ENCODE results near the gene UBXN4. TPM values are rescaled to one million over a fixed set of nuclear protein-coding genes. Genes with fewer than 3 reads are reported as not detected.
A peak's percentile ranks its signal among the peaks of the same experiment; 100 is the strongest.

UBXN4 gene
- total RNA-seq, 8 experiments from 2014 or later = 35.9 to 114 (median 57.2) TPM

- Histone ChIP-seq H3K4me3 (no peak overlapping the region), H3K27ac (no peak overlapping the region), H3K4me1 (replicated peaks in 1 of 2) (no peaks in the 10 kb centered on the region)
- WGBS, 10 experiments = 82 to 100% (median 100%) methylated on average over 1 to 5 of the region's 5 CpGs; no CpG with 5 or more reads in 3 of the 10 experiments
- no peak for ATAC-seq (replicated peaks in 6 of 8)
- in situ Hi-C loops (cut with MboI; ENCODE audit: low pct_unique_long_range_greater_than_20kb in 2 of 9, low sequenced_read_pairs in 9 of 9, unreplicated experiment in 9 of 9) = no loop called here
These were observed 5.1 kb upstream of the UBXN4 start for GRCh38 chr2:135736546-135736945.

GRCh38 chr2:135740206-135740605 lies 1.4 kb upstream of the UBXN4 start:
- Histone ChIP-seq H3K4me3 (no peak overlapping the region), H3K4me1 (replicated peaks in 1 of 2) (peaks cover 0 to 12% of the 10 kb centered on the region in 2 donors), H3K27ac (no peak overlapping the region)
- in situ Hi-C loops (cut with MboI; ENCODE audit: low pct_unique_long_range_greater_than_20kb in 2 of 9, low sequenced_read_pairs in 9 of 9, unreplicated experiment in 9 of 9) = no loop called here
- 80 to 100% (median 94%) methylated on average over 1 to 3 of the region's 3 CpGs; no CpG with 5 or more reads in 1 of the 10 experiments for WGBS, 10 experiments
- ATAC-seq (replicated peaks in 6 of 8) = no peak

- in situ Hi-C loops (cut with MboI; ENCODE audit: low pct_unique_long_range_greater_than_20kb in 2 of 9, low sequenced_read_pairs in 9 of 9, unreplicated experiment in 9 of 9) = no loop called here
- no peak for ATAC-seq (replicated peaks in 6 of 8)
- 20 to 97% (median 82%) methylated on average over 1 to 11 of the region's 11 CpGs for WGBS, 10 experiments
- Histone ChIP-seq H3K4me3 (peak overlapping the region in 3 of 5 donors; percentile 52 to 100 (median 62)), H3K27ac (peak overlapping the region in 1 of 2 donors; percentile 22), H3K4me1 (replicated peaks in 1 of 2) (peaks cover 0 to 12% of the 10 kb centered on the region in 2 donors)
These were observed 636 bp upstream of the UBXN4 start for GRCh38 chr2:135741043-135741394.

- H3K4me1 ChIP-seq (replicated peaks in 1 of 2) = peaks cover 0 to 12% of the 10 kb centered on the region in 2 donors
- H3K27ac ChIP-seq = peak overlapping the region; percentile 94 to 98
- WGBS, 10 experiments = 0 to 2% (median 0%) methylated on average over 1 to 18 of the region's 34 CpGs; no CpG with 5 or more reads in 3 of the 10 experiments
- in situ Hi-C loops (cut with MboI; ENCODE audit: low pct_unique_long_range_greater_than_20kb in 2 of 9, low sequenced_read_pairs in 9 of 9, unreplicated experiment in 9 of 9) = no loop called here
- H3K4me3 ChIP-seq = peak overlapping the region; percentile 52 to 100 (median 70)
- ATAC-seq (replicated peaks in 6 of 8) = peak; percentile 1 to 24 (median 14)
These were observed 686 bp downstream of the UBXN4 start for GRCh38 chr2:135742325-135742757.

- in situ Hi-C loops (cut with MboI; ENCODE audit: low pct_unique_long_range_greater_than_20kb in 2 of 9, low sequenced_read_pairs in 9 of 9, unreplicated experiment in 9 of 9) = no loop called here
- ATAC-seq (replicated peaks in 6 of 8) = no peak
- Histone ChIP-seq H3K27ac (no peak overlapping the region), H3K4me3 (peak overlapping the region; percentile 52 to 100 (median 70)), H3K4me1 (replicated peaks in 1 of 2) (peaks cover 0 to 12% of the 10 kb centered on the region in 2 donors)
- WGBS, 10 experiments = 71 to 100% (median 93%) methylated on average over 1 of the region's 1 CpG; no CpG with 5 or more reads in 6 of the 10 experiments
These were observed 2.2 kb downstream of the UBXN4 start for GRCh38 chr2:135743860-135744259.

GRCh38 chr2:135744760-135745314 lies 3.2 kb downstream of the UBXN4 start:
- peaks cover 0 to 12% of the 10 kb centered on the region in 2 donors for H3K4me1 ChIP-seq (replicated peaks in 1 of 2)
- H3K4me3 ChIP-seq = peak overlapping the region in 1 of 5 donors; percentile 100
- 58 to 100% (median 89%) methylated on average over 1 to 5 of the region's 5 CpGs; no CpG with 5 or more reads in 2 of the 10 experiments for WGBS, 10 experiments
- ATAC-seq (replicated peaks in 6 of 8) = peak in 1 of 8 experiments; percentile 2
- H3K27ac ChIP-seq = no peak overlapping the region
- in situ Hi-C loops (cut with MboI; ENCODE audit: low pct_unique_long_range_greater_than_20kb in 2 of 9, low sequenced_read_pairs in 9 of 9, unreplicated experiment in 9 of 9) = no loop called here

- in situ Hi-C loops (cut with MboI; ENCODE audit: low pct_unique_long_range_greater_than_20kb in 2 of 9, low sequenced_read_pairs in 9 of 9, unreplicated experiment in 9 of 9) = no loop called here
- ATAC-seq (replicated peaks in 6 of 8) = no peak
- WGBS, 10 experiments = 20 to 100% (median 87%) methylated on average over 1 to 4 of the region's 4 CpGs
- Histone ChIP-seq H3K4me3 (no peak overlapping the region), H3K4me1 (replicated peaks in 1 of 2) (peaks cover 0 to 12% of the 10 kb centered on the region in 2 donors), H3K27ac (no peak overlapping the region)
These were observed 3.9 kb downstream of the UBXN4 start for GRCh38 chr2:135745545-135745944.

GRCh38 chr2:135755573-135755972 lies 13.9 kb downstream of the UBXN4 start:
- H3K27ac ChIP-seq = no peak overlapping the region
- ATAC-seq (replicated peaks in 6 of 8) = no peak
- no peaks in the 10 kb centered on the region for H3K4me1 ChIP-seq (replicated peaks in 1 of 2)
- 91 to 100% (median 98%) methylated on average over 1 to 2 of the region's 2 CpGs; no CpG with 5 or more reads in 2 of the 10 experiments for WGBS, 10 experiments
- no peak overlapping the region for H3K4me3 ChIP-seq
- in situ Hi-C loops (cut with MboI; ENCODE audit: low pct_unique_long_range_greater_than_20kb in 2 of 9, low sequenced_read_pairs in 9 of 9, unreplicated experiment in 9 of 9) = no loop called here

GRCh38 chr2:135756692-135757091 lies 15.0 kb downstream of the UBXN4 start:
- 88 to 100% (median 100%) methylated on average over 1 of the region's 1 CpG; no CpG with 5 or more reads in 4 of the 10 experiments for WGBS, 10 experiments
- ATAC-seq (replicated peaks in 6 of 8) = no peak
- Histone ChIP-seq H3K27ac (no peak overlapping the region), H3K4me3 (no peak overlapping the region), H3K4me1 (replicated peaks in 1 of 2) (no peaks in the 10 kb centered on the region)
- in situ Hi-C loops (cut with MboI; ENCODE audit: low pct_unique_long_range_greater_than_20kb in 2 of 9, low sequenced_read_pairs in 9 of 9, unreplicated experiment in 9 of 9) = no loop called here

- peak in 2 of 8 experiments; percentile 51 to 70 for ATAC-seq (replicated peaks in 6 of 8)
- in situ Hi-C loops (cut with MboI; ENCODE audit: low pct_unique_long_range_greater_than_20kb in 2 of 9, low sequenced_read_pairs in 9 of 9, unreplicated experiment in 9 of 9) = no loop called here
- Histone ChIP-seq H3K27ac (no peak overlapping the region), H3K4me3 (no peak overlapping the region), H3K4me1 (replicated peaks in 1 of 2) (no peaks in the 10 kb centered on the region)
These were observed 20.4 kb downstream of the UBXN4 start for GRCh38 chr2:135762022-135762421.

- 70 to 100% (median 95%) methylated on average over 1 of the region's 1 CpG; no CpG with 5 or more reads in 2 of the 10 experiments for WGBS, 10 experiments
- no peak for ATAC-seq (replicated peaks in 6 of 8)
These were observed 20.9 kb downstream of the UBXN4 start for GRCh38 chr2:135762530-135762929.

GRCh38 chr2:135768863-135769262 lies 27.2 kb downstream of the UBXN4 start:
- Histone ChIP-seq H3K4me3 (no peak overlapping the region), H3K4me1 (replicated peaks in 1 of 2) (no peaks in the 10 kb centered on the region), H3K27ac (no peak overlapping the region)
- no peak for ATAC-seq (replicated peaks in 6 of 8)
- in situ Hi-C loops (cut with MboI; ENCODE audit: low pct_unique_long_range_greater_than_20kb in 2 of 9, low sequenced_read_pairs in 9 of 9, unreplicated experiment in 9 of 9) = no loop called here
- 81 to 100% (median 96%) methylated on average over 1 to 8 of the region's 8 CpGs; no CpG with 5 or more reads in 2 of the 10 experiments for WGBS, 10 experiments

More at GRCh38 chr2:135762530-135762929, 20.9 kb downstream of the UBXN4 start:
- in situ Hi-C loops (cut with MboI; ENCODE audit: low pct_unique_long_range_greater_than_20kb in 2 of 9, low sequenced_read_pairs in 9 of 9, unreplicated experiment in 9 of 9) = no loop called here
- Histone ChIP-seq H3K4me1 (replicated peaks in 1 of 2) (no peaks in the 10 kb centered on the region), H3K27ac (no peak overlapping the region), H3K4me3 (no peak overlapping the region)

GRCh38 chr2:135773319-135773718 lies 31.7 kb downstream of the UBXN4 start:
- no peak for ATAC-seq (replicated peaks in 6 of 8)
- 72 to 96% (median 91%) methylated on average over 1 to 2 of the region's 2 CpGs; no CpG with 5 or more reads in 1 of the 10 experiments for WGBS, 10 experiments
- in situ Hi-C loops (cut with MboI; ENCODE audit: low pct_unique_long_range_greater_than_20kb in 2 of 9, low sequenced_read_pairs in 9 of 9, unreplicated experiment in 9 of 9) = no loop called here
- no peak overlapping the region for H3K27ac ChIP-seq
- no peak overlapping the region for H3K4me3 ChIP-seq
- H3K4me1 ChIP-seq (replicated peaks in 1 of 2) = no peaks in the 10 kb centered on the region

- no peak for ATAC-seq (replicated peaks in 6 of 8)
- in situ Hi-C loops (cut with MboI; ENCODE audit: low pct_unique_long_range_greater_than_20kb in 2 of 9, low sequenced_read_pairs in 9 of 9, unreplicated experiment in 9 of 9) = no loop called here
- Histone ChIP-seq H3K27ac (no peak overlapping the region), H3K4me1 (replicated peaks in 1 of 2) (no peaks in the 10 kb centered on the region), H3K4me3 (no peak overlapping the region)
These were observed 32.3 kb downstream of the UBXN4 start for GRCh38 chr2:135773917-135774316.
